Stimulated activated CD8-positive, alpha-beta memory T cell treated with anti-CD3 and anti-CD28 coated beads, Interleukin-15, amount 100 ng/mL, for 24 hours (primary cell): Measurements from ENCODE around the gene ABCA2.

Experiments used
- DNase-seq: peaks from one replicate; pipeline ENCODE4 v3.0.0-alpha.2; 2020; ENCODE audit warnings: low read depth

Gene ABCA2

DNA sequence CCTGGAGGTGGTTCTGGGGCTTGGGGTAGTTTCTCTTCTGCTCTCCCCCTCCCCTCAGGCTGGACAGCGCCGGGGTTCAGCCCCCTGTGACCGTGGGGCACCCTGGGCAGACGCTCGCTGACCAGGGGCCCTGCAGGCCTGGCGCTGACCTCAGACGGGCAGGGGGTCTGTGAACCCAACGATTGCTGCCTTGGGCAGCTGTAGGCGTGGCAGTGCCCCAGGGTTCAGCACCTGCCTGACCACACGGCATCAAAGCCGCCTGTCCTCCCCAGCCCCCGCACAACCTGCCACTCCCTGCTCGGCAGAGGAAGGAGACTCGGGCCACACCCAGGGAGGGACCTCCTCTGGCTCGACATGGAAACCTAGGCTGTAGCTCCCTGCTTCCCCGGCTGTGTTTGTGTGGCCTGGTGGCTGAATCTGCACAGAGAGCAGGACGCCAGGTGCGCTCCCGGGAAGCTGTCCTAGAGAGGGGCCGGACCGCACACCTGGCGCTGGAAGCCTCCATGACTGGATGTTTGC, 63.8 kb downstream of the ABCA2 start:
- no peak for DNase-seq

DNA sequence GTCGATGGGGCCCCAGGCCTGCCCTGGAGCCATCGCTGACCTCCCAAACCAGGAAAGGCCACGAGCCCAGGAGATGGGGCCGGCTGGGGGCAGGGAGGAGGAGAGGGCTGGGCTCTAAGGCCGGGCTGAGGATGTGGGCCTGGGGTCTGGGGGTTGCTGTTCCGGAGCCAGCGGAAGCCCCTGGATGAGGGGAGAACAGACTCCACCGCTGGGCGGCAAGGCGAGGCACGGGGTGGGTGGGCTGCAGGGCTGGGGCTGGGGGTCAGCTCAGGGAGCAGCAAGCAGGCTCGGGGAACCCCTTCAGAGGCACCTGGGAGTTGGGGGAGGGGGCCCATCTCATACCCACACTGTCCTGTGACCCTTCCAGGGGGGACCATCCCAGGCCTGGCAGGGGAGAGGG, 64.3 kb downstream of the ABCA2 start:
- DNase-seq: no peak

- DNase-seq: no peak
Measured at GRCh38 chr9:136963341-136963740, 64.7 kb downstream of the ABCA2 start.

DNA sequence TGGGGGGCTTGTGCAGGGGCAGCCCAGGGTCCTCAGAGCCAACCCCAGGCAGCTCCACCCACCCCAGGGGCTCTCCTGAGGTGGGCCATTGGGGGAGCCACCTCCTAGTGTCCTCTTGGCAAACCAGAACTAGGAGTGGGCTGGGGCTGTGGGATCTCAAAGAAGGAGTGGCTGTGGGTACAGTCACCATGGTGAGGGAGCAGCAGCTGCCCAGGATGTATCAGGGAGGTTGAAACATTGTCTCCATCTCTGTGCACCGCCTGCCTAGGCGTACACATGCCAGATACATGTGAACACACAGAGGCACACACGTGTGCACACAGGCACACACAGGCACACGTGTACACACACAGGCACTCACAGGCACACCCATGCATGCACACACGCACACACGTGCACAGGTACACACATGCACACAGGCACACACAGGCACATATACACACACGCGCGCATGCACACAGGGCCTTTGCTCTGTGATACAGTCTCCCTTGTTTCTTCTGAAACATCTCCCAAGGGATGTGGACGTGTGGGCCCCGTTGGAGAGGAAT, 65.3 kb downstream of the ABCA2 start:
- no peak for DNase-seq

- no peak for DNase-seq
Measured at GRCh38 chr9:136962163-136962562, 65.9 kb downstream of the ABCA2 start.

- no peak for DNase-seq
Measured at GRCh38 chr9:136961279-136962065, 66.6 kb downstream of the ABCA2 start.

DNA sequence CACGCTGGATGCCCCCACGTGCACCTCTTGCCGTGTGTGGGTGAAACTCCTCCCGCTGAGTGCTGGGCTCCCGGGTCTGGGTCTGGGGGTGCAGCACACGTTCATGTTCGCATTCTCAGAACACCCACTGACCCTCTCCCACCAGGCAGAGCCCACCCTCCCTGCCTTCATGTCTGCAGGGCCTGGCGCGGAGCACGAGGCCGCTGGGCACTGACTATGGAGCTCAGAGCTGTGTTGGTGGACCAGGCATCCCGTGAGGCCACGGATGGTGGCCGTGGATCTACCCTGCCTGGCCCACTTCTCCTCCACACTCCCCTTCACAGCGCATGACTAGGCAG, 67.1 kb downstream of the ABCA2 start:
- no peak for DNase-seq

DNA sequence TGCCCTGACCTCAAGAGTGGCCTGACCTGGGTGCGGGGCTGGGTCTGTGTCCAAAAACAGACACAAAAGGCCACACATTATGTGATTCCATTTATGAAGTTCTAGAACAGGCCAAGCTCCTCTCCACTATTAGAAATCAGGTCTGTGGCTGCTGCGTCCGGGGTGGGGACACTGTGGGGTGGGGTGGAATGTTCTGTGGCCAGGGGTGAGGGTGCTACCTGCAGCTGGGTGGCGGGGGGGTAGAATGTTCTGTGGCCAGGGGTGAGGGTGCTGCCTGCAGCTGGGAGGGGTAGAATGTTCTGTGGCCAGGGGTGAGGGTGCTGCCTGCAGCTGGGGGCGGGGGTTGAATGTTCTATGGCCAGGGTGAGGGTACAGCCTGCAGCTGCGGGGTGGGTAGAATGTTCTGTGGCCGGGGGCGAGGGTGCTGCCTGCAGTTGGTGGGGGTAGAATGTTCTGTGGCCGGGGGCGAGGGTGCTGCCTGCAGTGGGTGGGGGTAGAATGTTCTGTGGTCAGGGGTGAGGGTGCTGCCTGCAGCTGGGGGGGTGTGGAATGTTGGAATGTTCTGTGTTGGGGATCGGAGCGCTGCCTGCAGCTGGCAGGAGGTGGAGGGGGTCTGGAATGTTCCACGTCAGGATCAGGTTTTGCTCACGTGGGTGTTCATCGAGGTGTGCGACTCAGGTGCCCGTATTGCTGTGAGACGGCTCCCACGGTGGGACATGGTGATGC, 67.7 kb downstream of the ABCA2 start:
- DNase-seq: no peak

GRCh38 chr9:136958898-136959850, 68.9 kb downstream of the ABCA2 start:
- no peak for DNase-seq

DNA sequence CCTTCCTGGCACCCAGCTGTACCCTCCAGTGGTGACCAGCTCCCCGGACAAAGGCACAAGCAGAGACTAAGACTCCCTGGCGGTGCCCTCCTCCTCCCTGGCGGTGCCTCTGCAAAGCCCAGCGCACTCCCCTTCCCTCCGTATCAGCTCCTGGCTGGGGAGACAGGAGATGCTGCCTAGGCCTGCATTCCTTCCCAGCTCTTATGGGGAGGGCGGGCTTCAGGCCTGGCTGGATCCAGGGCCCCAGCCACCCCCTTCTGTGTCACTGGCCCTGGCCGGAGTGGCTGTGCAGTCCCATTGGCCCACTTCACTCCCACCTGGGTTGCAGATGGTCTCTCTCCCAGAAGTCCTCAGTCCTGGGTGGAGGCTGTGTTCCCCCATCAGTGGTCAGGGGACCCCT, 69.6 kb downstream of the ABCA2 start:
- DNase-seq: no peak

DNA sequence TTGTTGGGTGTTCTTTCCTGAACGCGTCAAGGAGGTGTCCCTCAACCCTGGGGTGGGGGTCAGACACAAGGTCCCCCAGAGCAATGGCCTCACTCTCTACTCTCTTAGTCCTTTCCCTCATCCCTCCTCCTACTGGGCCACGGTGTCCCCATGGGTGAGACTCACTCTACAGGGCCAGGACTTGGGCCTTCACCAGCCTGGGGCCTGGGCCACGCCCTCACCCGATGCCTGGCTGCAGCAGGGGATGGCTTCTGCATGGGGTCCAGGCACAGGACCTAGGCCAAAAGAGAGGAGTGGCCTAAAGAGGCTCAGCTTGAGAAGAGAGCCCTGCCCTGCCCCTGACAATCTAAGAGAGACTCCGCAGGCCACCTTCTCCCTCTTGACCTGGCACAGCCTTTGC, 70.1 kb downstream of the ABCA2 start:
- DNase-seq: no peak

DNA sequence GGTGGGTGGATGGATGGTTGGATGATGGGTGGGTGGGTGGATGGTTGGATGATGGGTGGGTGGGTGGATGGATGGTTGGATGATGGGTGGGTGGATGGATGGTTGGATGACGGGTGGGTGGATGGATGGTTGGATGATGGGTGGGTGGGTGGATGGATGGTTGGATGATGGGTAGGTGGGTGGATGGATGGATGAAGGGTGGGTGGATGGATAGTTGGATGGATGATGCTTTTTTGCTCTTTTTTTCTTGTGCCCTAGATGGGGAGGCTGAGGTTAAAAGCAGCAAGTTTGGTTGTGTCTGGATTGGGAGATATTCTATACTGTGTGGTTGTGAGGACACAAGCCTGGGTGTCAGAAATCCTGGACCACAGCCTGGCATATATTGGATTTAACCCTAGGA, 70.6 kb downstream of the ABCA2 start:
- no peak for DNase-seq
